OCI-LY1 (cell line): ENCODE results near the gene DNAJC24.

Experiments used
- H2AFZ ChIP-seq: fragments of 200-600 bp; sonication (generic), shearing (Covaris generic); 2 replicates; pipeline ENCODE4 v1.6.0; 2014; ENCODE audit warnings: antibody characterized with exemption, mild to moderate bottlenecking, low read length
- H3F3A ChIP-seq: fragments of 200-600 bp; sonication (generic), shearing (Covaris generic); 2 replicates; pipeline ENCODE4 v1.6.0; 2014; ENCODE audit warnings: mild to moderate bottlenecking, antibody characterized with exemption, low read length, moderate library complexity; ENCODE audit not compliant: insufficient read depth
- H3K27ac ChIP-seq: fragments of 200-600 bp; sonication (generic); 2 replicates; pipeline ENCODE4 v1.5.1; 2014; ENCODE audit warnings: low read length, mixed run types, mild to moderate bottlenecking, low read depth; ENCODE audit not compliant: poor library complexity, severe bottlenecking
- H3K27me3 ChIP-seq: fragments of 200-600 bp; sonication (generic); 2 replicates; pipeline ENCODE4 v1.6.0; 2014; ENCODE audit warnings: antibody characterized with exemption, mild to moderate bottlenecking, low read length, moderate library complexity; ENCODE audit not compliant: insufficient read depth
- H3K36me3 ChIP-seq: fragments of 200-600 bp; sonication (generic); 2 replicates; pipeline ENCODE4 v1.6.1; 2014; ENCODE audit warnings: mild to moderate bottlenecking, antibody characterized with exemption, low read length, moderate library complexity, mixed read lengths; ENCODE audit not compliant: insufficient read depth
- H3K4me1 ChIP-seq: fragments of 200-600 bp; sonication (generic); 2 replicates; pipeline ENCODE4 v1.5.1; 2014; ENCODE audit warnings: mild to moderate bottlenecking, low read length, moderate library complexity; ENCODE audit not compliant: insufficient read depth, severe bottlenecking
- H3K4me2 ChIP-seq: fragments of 200-600 bp; sonication (generic), shearing (Covaris generic); 2 replicates; pipeline ENCODE4 v1.6.1; 2014; ENCODE audit warnings: low read length
- H3K4me3 ChIP-seq: fragments of 200-600 bp; sonication (generic); 2 replicates; pipeline ENCODE4 v1.5.1; 2014; ENCODE audit warnings: low read length, low read depth, mild to moderate bottlenecking, mixed read lengths; ENCODE audit not compliant: poor library complexity, severe bottlenecking
- H3K79me2 ChIP-seq: fragments of 200-600 bp; shearing (Covaris generic); 2 replicates; pipeline ENCODE4 v1.6.1; 2016; ENCODE audit warnings: mixed run types, low read length, mixed read lengths; ENCODE audit not compliant: insufficient read depth
- H3K9ac ChIP-seq: fragments of 200-600 bp; sonication (generic), shearing (Covaris generic); 2 replicates; pipeline ENCODE4 v1.6.1; 2014; ENCODE audit warnings: mild to moderate bottlenecking, low read length, mixed read lengths
- H3K9me2 ChIP-seq: fragments of 200-600 bp; sonication (generic), shearing (Covaris generic); 2 replicates; pipeline ENCODE4 v1.6.1; 2014; ENCODE audit warnings: low read depth, mild to moderate bottlenecking, low read length, mixed read lengths
- H3K9me3 ChIP-seq: fragments of 200-600 bp; shearing (Covaris generic); 2 replicates; pipeline ENCODE4 v1.6.1; 2014; ENCODE audit warnings: low read length, mixed read lengths
- H4K20me1 ChIP-seq: fragments of 200-600 bp; sonication (generic), shearing (Covaris generic); 2 replicates; pipeline ENCODE4 v1.6.0; 2016; ENCODE audit warnings: mild to moderate bottlenecking, low read length; ENCODE audit not compliant: insufficient read depth
- CTCF ChIP-seq: fragments of 200-600 bp; sonication (generic), shearing (Covaris generic); IDR thresholded peaks from 2 replicates; pipeline ENCODE4 v1.5.1; 2017; ENCODE audit warnings: mild to moderate bottlenecking, antibody characterized with exemption, low read length, moderate library complexity, mixed read lengths
- EZH2 ChIP-seq: fragments of 200-600 bp; sonication (generic), shearing (Covaris generic); IDR thresholded peaks from 2 replicates; pipeline ENCODE4 v1.8.0; 2017; ENCODE audit warnings: borderline replicate concordance, mixed run types, mild to moderate bottlenecking, antibody characterized with exemption, low read length, moderate library complexity, mixed read lengths

The DNAJC24 gene

DNA sequence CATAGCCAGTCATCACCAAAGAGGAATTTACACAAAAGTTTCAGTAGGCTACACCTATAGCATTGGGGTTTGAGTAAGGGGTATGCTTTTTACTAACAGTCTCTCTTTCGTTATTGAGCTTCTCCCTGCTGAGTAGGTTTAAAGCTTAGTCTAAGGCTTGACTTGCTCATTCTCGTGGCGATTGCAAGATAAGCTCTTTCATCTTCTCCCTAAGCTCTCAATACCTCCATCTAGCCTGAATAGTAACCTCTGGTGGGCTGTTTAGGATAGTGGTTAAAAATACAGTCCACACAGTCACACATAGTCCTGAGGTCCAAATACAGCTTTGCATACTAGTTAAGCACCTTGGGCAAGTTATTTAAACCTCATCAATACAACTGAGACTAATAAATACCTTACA lies 74.1 kb downstream of the DNAJC24 start:
- Histone ChIP-seq H3K9me3 (no peaks in the 10 kb centered on the region), H3K4me3 (no peak overlapping the region), H3K9me2 (no peaks in the 10 kb centered on the region), H2AFZ (no peak overlapping the region), H3K36me3 (peaks cover 8% of the 10 kb centered on the region; the same call in 1 of the 2 replicates), H4K20me1 (no peaks in the 10 kb centered on the region), H3K27ac (no peak overlapping the region), H3F3A (no peaks in the 10 kb centered on the region), H3K4me1 (no peaks in the 10 kb centered on the region), H3K4me2 (no peak overlapping the region), H3K79me2 (no peaks in the 10 kb centered on the region), H3K27me3 (no peaks in the 10 kb centered on the region), H3K9ac (no peak overlapping the region)
- TF ChIP-seq CTCF (no peak), EZH2 (no peak)

DNA sequence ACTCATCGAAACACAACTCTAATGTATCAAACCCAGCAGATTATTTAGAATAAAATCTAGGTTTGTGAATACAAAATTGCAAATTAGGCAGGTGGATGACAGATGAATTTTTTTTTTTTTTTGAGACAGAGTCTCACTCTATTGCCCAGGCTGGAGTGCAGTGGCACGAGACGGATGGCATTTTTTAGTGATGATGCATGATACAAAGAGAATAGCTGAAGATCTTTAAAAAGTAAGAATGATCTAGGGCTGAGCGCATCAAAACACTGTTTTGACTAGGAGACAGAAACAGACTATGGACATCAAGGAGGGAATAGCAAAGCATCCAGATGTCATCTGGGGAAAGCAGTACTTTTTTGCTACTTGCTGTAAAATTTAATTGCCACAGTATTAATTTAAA lies 76.0 kb downstream of the DNAJC24 start:
- Histone ChIP-seq H3K79me2 (no peaks in the 10 kb centered on the region), H3K4me3 (no peak overlapping the region), H4K20me1 (no peaks in the 10 kb centered on the region), H3K4me2 (no peak overlapping the region), H3K27me3 (no peaks in the 10 kb centered on the region), H3K9me3 (no peaks in the 10 kb centered on the region), H3K9ac (no peak overlapping the region), H3F3A (no peaks in the 10 kb centered on the region), H3K36me3 (peaks cover 12% of the 10 kb centered on the region; the same call in 1 of the 2 replicates), H3K27ac (no peak overlapping the region), H3K9me2 (no peaks in the 10 kb centered on the region), H2AFZ (no peak overlapping the region), H3K4me1 (no peaks in the 10 kb centered on the region)
- TF ChIP-seq EZH2 (no peak), CTCF (no peak)

GRCh38 chr11:31449040-31449439 lies 79.4 kb downstream of the DNAJC24 start:
- H3F3A ChIP-seq, result no peaks in the 10 kb centered on the region
- no peak overlapping the region for H2AFZ ChIP-seq
- H3K9ac ChIP-seq, result no peak overlapping the region
- peaks cover 22% of the 10 kb centered on the region; the same call in 1 of the 2 replicates for H3K36me3 ChIP-seq
- H3K4me2 ChIP-seq, result no peak overlapping the region
- H3K9me2 ChIP-seq, result no peaks in the 10 kb centered on the region
- no peaks in the 10 kb centered on the region for H3K79me2 ChIP-seq
- H3K9me3 ChIP-seq, result no peaks in the 10 kb centered on the region
- H3K4me1 ChIP-seq, result no peaks in the 10 kb centered on the region
- no peak overlapping the region for H3K27ac ChIP-seq
- no peaks in the 10 kb centered on the region for H4K20me1 ChIP-seq
- no peaks in the 10 kb centered on the region for H3K27me3 ChIP-seq
- H3K4me3 ChIP-seq, result no peak overlapping the region
- no peak for TF ChIP-seq CTCF
- no peak for TF ChIP-seq EZH2
